Measurements from ENCODE around the gene THSD1.

- TF ChIP-seq EZH2phosphoT487 (IDR thresholded peaks at IDR 0.05; ENCODE audit: low read depth) (no peak), CTCF (IDR thresholded peaks at IDR 0.05; ENCODE audit: low read depth, low read length) (no peak)
Observed at GRCh38 chr13:52353193-52353592, 52.8 kb downstream of the THSD1 start.

Data from OCI-LY3 (cell line).